GM23248 (cell line): ENCODE results near the gene TRRAP.

Experiments used
- EZH2 ChIP-seq: fragments of 200-600 bp; sonication (generic); IDR thresholded peaks from 2 replicates; pipeline ENCODE4 v1.6.1; 2018; ENCODE audit warnings: antibody characterized with exemption, mild to moderate bottlenecking; ENCODE audit not compliant: insufficient read depth, poor library complexity, severe bottlenecking
- EZH2phosphoT487 ChIP-seq: fragments of 200-600 bp; sonication (generic); IDR thresholded peaks from 2 replicates; pipeline ENCODE4 v1.6.1; 2018; ENCODE audit warnings: antibody characterized with exemption, moderate library complexity, mild to moderate bottlenecking, low read depth; ENCODE audit not compliant: insufficient read depth

DNA sequence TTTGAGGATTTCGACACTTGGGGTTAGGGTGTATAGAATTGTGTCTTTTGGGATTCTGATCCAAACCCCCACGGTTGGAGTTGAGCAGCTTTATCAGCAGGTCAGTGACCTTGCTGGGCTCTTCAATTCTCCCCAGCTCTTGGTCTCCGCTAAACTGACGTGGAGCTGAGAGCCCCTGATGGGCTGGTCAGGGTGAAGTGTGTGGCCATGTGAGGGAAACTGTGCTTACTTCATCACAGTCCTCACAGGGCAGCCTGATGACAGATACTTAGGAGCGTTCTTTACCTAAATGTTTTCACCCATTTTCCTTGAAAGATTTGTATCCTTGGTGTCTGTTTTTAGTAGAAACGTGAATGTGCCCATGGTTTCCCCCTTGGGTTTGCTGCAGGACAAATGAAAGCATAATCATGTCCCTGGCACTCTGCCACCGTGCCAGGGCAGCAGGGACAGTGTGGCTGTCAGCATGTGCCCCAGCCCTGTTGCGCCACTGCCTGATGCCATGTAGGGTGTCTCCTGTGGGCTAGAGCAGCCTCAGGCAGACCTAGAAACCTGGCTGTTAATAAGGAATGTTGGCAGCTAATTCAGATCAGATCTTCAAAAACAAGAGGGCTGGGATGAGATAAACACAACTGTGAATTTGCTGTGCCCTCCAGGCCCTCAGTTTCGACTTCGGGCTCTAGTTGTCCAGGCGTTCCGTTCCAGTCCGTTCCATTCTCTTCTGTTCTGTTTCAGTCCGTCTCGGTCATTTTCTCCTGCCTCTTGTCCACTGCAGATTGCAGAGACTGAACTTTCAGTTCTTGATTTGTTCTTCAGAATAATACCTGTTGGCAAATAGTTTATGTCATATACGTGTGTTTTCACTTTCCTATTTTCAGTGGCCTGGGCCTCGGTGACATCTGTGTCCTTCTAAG, 96.8 kb downstream of the TRRAP start:
- TF ChIP-seq EZH2 (no peak), EZH2phosphoT487 (no peak)
